Tibial nerve (tissue), 4 donors: ENCODE measurements around the gene RAD51AP1. TPM values are rescaled to one million over a fixed set of nuclear protein-coding genes. Genes with fewer than 3 reads are reported as not detected.

Source experiments
- DNase-seq, 2 donors: peaks; one replicate each; pipeline ENCODE4 v3.0.0-alpha.2; 2019; ENCODE audit warnings: low spot score in 2 of 2
- H3K27ac ChIP-seq, 4 donors: fragments of 200-600 bp; sonication (generic) in 3 of 4; one replicate each; pipeline ENCODE4 v1.5.1; 2017 to 2019; ENCODE audit warnings: mild to moderate bottlenecking in 1 of 4
- H3K27me3 ChIP-seq, 2 donors: fragments of 200-600 bp; sonication (generic) in 1 of 2; one replicate each; pipeline versions ENCODE4 v1.5.1 to v1.6.0; 2017 to 2019
- H3K36me3 ChIP-seq, 3 donors: fragments of 200-600 bp; sonication (generic); one replicate each; pipeline ENCODE4 v1.5.1; 2018 to 2019
- H3K4me1 ChIP-seq, 4 donors: fragments of 200-600 bp; sonication (generic) in 3 of 4; one replicate each; pipeline ENCODE4 v1.5.1; 2017 to 2019
- H3K4me3 ChIP-seq, 4 donors: fragments of 200-600 bp; sonication (generic) in 3 of 4; one replicate each; pipeline ENCODE4 v1.5.1; 2017 to 2019; ENCODE audit warnings: mild to moderate bottlenecking in 1 of 4, moderate library complexity in 1 of 4
- H3K9me3 ChIP-seq, 4 donors: fragments of 200-600 bp; sonication (generic) in 3 of 4; one replicate each; pipeline ENCODE4 v1.5.1; 2017 to 2019
- CTCF ChIP-seq, 5 experiments: fragments of 200-600 bp in 3 of 5; fragments of 450-650 bp in 2 of 5; sonication (generic) in 3 of 5; IDR thresholded peaks; one replicate each; pipeline ENCODE4 v1.5.1; 2016 to 2019; ENCODE audit warnings: antibody characterized with exemption in 5 of 5, mild to moderate bottlenecking in 3 of 5, moderate library complexity in 2 of 5
- EP300 ChIP-seq, 2 donors: sonication (generic); formaldehyde crosslinking; IDR thresholded peaks; one replicate each; pipeline ENCODE4 v1.6.1; 2017; ENCODE audit warnings: antibody characterized with exemption in 2 of 2, mild to moderate bottlenecking in 1 of 2
- POLR2A ChIP-seq, 2 donors: fragments of 450-650 bp; IDR thresholded peaks; one replicate each; pipeline ENCODE4 v1.6.1; 2017; ENCODE audit warnings: antibody characterized with exemption in 2 of 2, mild to moderate bottlenecking in 2 of 2, moderate library complexity in 2 of 2
- WGBS, 2 donors: methylation state at CpG; one replicate each; pipeline ENCODE4 v1.1.5; 2018; 5-methylcytosine and 5-hydroxymethylcytosine counted together
- total RNA-seq, 4 donors: library from RNA; depleted of rRNA; stranded (reverse); fragments of >200 nt; gene quantifications; one replicate each; pipeline ENCODE4 v1.1.0, GENCODE V29; 2016

Gene RAD51AP1
- total RNA-seq, 4 donors from 2014 or later: 0.44 to 4.8 (median 1.6) TPM

GRCh38 chr12:4535092-4535491 is 3.6 kb upstream of the RAD51AP1 start:
- Histone ChIP-seq H3K4me1 (peaks cover 0 to 28% (median 15%) of the 10 kb centered on the region in 4 donors), H3K27ac (no peak overlapping the region), H3K36me3 (peaks cover 0 to 42% (median 0%) of the 10 kb centered on the region in 3 donors), H3K9me3 (no peaks in the 10 kb centered on the region), H3K4me3 (no peak overlapping the region), H3K27me3 (no peaks in the 10 kb centered on the region)
- no peak for TF ChIP-seq EP300 (IDR thresholded peaks at IDR 0.05)
- TF ChIP-seq CTCF (IDR thresholded peaks at IDR 0.05): no peak
- TF ChIP-seq POLR2A (IDR thresholded peaks at IDR 0.05): no peak
- WGBS, 2 donors: 86 to 90% methylated on average over 4 of the region's 4 CpGs
- no peak for DNase-seq

GRCh38 chr12:4535871-4536270 is 2.8 kb upstream of the RAD51AP1 start:
- no peak for TF ChIP-seq POLR2A (IDR thresholded peaks at IDR 0.05)
- no peak for TF ChIP-seq CTCF (IDR thresholded peaks at IDR 0.05)
- TF ChIP-seq EP300 (IDR thresholded peaks at IDR 0.05): no peak
- WGBS, 2 donors: 75 to 78% methylated on average over 2 of the region's 2 CpGs

GRCh38 chr12:4539167-4539870 is 629 bp downstream of the RAD51AP1 start:
- Histone ChIP-seq H3K27me3 (no peaks in the 10 kb centered on the region), H3K36me3 (peaks cover 0 to 7% (median 0%) of the 10 kb centered on the region in 3 donors), H3K4me3 (peak overlapping the region; percentile 61 to 90 (median 72)), H3K27ac (no peak overlapping the region), H3K4me1 (peaks cover 0 to 28% (median 15%) of the 10 kb centered on the region in 4 donors), H3K9me3 (no peaks in the 10 kb centered on the region)
- WGBS, 2 donors: 13% methylated on average over 16 of the region's 16 CpGs
- no peak for DNase-seq
- TF ChIP-seq EP300 (IDR thresholded peaks at IDR 0.05) (no peak), CTCF (IDR thresholded peaks at IDR 0.05) (no peak), POLR2A (IDR thresholded peaks at IDR 0.05) (no peak)

More at GRCh38 chr12:4535871-4536270, 2.8 kb upstream of the RAD51AP1 start:
- DNase-seq: no peak
- Histone ChIP-seq H3K27ac (no peak overlapping the region), H3K4me1 (peaks cover 0 to 28% (median 15%) of the 10 kb centered on the region in 4 donors), H3K27me3 (no peaks in the 10 kb centered on the region), H3K36me3 (peaks cover 0 to 39% (median 0%) of the 10 kb centered on the region in 3 donors), H3K4me3 (no peak overlapping the region), H3K9me3 (no peaks in the 10 kb centered on the region)

GRCh38 chr12:4540170-4540569 is 1.5 kb downstream of the RAD51AP1 start:
- peaks cover 0 to 1% (median 0%) of the 10 kb centered on the region in 3 donors for H3K36me3 ChIP-seq
- WGBS, 2 donors: 75 to 86% methylated on average over 3 of the region's 3 CpGs
- peaks cover 0 to 28% (median 15%) of the 10 kb centered on the region in 4 donors for H3K4me1 ChIP-seq
- no peak overlapping the region for H3K27ac ChIP-seq
- DNase-seq: no peak
- H3K27me3 ChIP-seq: no peaks in the 10 kb centered on the region
- no peak overlapping the region for H3K4me3 ChIP-seq
- TF ChIP-seq EP300 (IDR thresholded peaks at IDR 0.05): no peak
- no peak for TF ChIP-seq CTCF (IDR thresholded peaks at IDR 0.05)
- no peak for TF ChIP-seq POLR2A (IDR thresholded peaks at IDR 0.05)
- H3K9me3 ChIP-seq: no peaks in the 10 kb centered on the region

GRCh38 chr12:4540638-4541037 is 1.9 kb downstream of the RAD51AP1 start:
- no peak overlapping the region for H3K4me3 ChIP-seq
- TF ChIP-seq EP300 (IDR thresholded peaks at IDR 0.05): no peak
- H3K36me3 ChIP-seq: no peaks in the 10 kb centered on the region
- no peak overlapping the region for H3K27ac ChIP-seq
- no peak for DNase-seq
- H3K4me1 ChIP-seq: peaks cover 0 to 28% (median 15%) of the 10 kb centered on the region in 4 donors
- H3K9me3 ChIP-seq: no peaks in the 10 kb centered on the region
- 62 to 73% methylated on average over 2 of the region's 2 CpGs for WGBS, 2 donors
- no peaks in the 10 kb centered on the region for H3K27me3 ChIP-seq
